Immature natural killer cell (primary cell): Measurements from ENCODE around the gene KLHL40. TPM values are rescaled to one million over a fixed set of nuclear protein-coding genes. Genes with fewer than 3 reads are reported as not detected.

Source experiments
- DNase-seq, 3 donors: peaks; one replicate each; pipeline ENCODE4 v3.0.0; 2022; ENCODE audit warnings: mixed read lengths in 1 of 3
- H3K27ac Mint-ChIP-seq, 6 donors: one replicate each; pipeline ENCODE4 v1.8.0; 2020; ENCODE audit warnings: mixed read lengths in 6 of 6, mild to moderate bottlenecking in 5 of 6, inconsistent platforms in 4 of 6, moderate library complexity in 3 of 6
- H3K27me3 Mint-ChIP-seq, 3 donors: one replicate each; pipeline ENCODE4 v1.8.0; 2020 to 2021; ENCODE audit warnings: low read depth in 3 of 3, mild to moderate bottlenecking in 3 of 3, mixed read lengths in 3 of 3, moderate library complexity in 3 of 3, inconsistent platforms in 1 of 3
- H3K36me3 Mint-ChIP-seq, 3 donors: one replicate each; pipeline ENCODE4 v1.8.0; 2020; ENCODE audit warnings: mixed read lengths in 3 of 3, inconsistent platforms in 2 of 3, mild to moderate bottlenecking in 2 of 3
- H3K4me1 Mint-ChIP-seq, 2 donors: one replicate each; pipeline ENCODE4 v1.8.0; 2020; ENCODE audit warnings: inconsistent platforms in 2 of 2, mild to moderate bottlenecking in 2 of 2, mixed read lengths in 2 of 2, moderate library complexity in 1 of 2
- H3K4me3 Mint-ChIP-seq, 5 donors: one replicate each; pipeline ENCODE4 v1.8.0; 2020; ENCODE audit warnings: mild to moderate bottlenecking in 5 of 5, mixed read lengths in 5 of 5, inconsistent platforms in 3 of 5, moderate library complexity in 3 of 5
- H3K9me3 Mint-ChIP-seq, 6 donors: one replicate each; pipeline ENCODE4 v1.8.0; 2020; ENCODE audit warnings: mild to moderate bottlenecking in 6 of 6, mixed read lengths in 6 of 6, inconsistent platforms in 4 of 6, moderate library complexity in 3 of 6
- polyA plus RNA-seq, 3 donors: library from polyadenylated mRNA; unstranded; fragments of 300-500 nt; fragmentation: Illumina TruSeq; gene quantifications; one replicate each; pipeline ENCODE4 v1.2.3, GENCODE V29; 2021

The KLHL40 gene
- polyA plus RNA-seq: not detected

DNA sequence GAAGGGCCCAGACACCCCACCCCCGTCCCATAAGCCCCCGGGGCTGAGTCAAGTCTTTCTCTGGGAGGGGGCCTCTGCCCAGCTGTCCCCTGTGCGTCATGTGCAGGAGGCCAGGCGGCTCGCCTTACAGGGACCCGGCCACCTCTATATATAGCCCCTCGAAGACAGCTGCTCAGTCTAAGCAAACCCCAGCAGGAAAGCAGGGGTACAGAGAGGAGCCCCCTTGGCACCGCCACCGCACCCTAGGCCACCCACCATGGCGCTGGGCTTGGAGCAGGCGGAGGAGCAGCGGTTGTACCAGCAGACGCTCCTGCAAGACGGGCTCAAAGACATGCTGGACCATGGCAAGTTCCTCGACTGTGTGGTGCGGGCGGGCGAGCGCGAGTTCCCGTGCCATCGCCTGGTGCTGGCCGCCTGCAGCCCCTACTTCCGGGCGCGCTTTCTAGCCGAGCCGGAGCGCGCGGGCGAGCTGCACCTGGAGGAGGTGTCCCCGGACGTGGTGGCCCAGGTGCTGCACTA lies at the start of gene KLHL40:
Gene KLHL40, plus strand, starts transcription at position 175 of the 519 bp plus-strand sequence. Its CDS starts 82 bp downstream, at position 257.
- H3K9me3 Mint-ChIP-seq: no peaks in the 10 kb centered on the region
- H3K27me3 Mint-ChIP-seq: peaks cover 7 to 10% (median 10%) of the 10 kb centered on the region in 3 donors
- no peaks in the 10 kb centered on the region for H3K4me1 Mint-ChIP-seq
- H3K4me3 Mint-ChIP-seq: no peak within 1 kb of the TSS
- no peaks in the 10 kb centered on the region for H3K36me3 Mint-ChIP-seq
- no peak for DNase-seq
- no peak within 1 kb of the TSS for H3K27ac Mint-ChIP-seq

DNA sequence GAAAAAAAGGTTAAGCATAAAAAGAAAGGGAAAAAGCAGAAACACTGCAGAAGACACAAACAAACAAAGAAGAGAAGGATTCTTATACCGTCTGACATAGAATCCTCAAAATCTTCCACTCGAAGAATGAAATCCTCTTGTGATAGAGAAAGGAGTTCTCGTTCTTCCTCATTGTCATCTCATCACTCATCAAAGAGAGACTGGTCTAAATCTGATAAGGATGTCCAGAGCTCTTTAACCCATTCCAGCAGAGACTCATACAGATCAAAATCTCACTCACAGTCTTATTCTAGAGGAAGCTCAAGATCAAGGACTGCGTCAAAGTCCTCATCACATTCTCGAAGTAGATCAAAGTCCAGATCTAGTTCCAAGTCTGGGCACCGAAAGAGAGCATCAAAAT lies 48.3 kb upstream of the KLHL40 start:
- no peak overlapping the region for H3K27ac Mint-ChIP-seq
- no peak for DNase-seq
- no peak overlapping the region for H3K4me3 Mint-ChIP-seq
- H3K36me3 Mint-ChIP-seq: peaks cover 10 to 32% (median 27%) of the 10 kb centered on the region in 3 donors
- no peaks in the 10 kb centered on the region for H3K9me3 Mint-ChIP-seq
- peaks cover 0 to 3% (median 0%) of the 10 kb centered on the region in 3 donors for H3K27me3 Mint-ChIP-seq
- peaks cover 1 to 9% of the 10 kb centered on the region in 2 donors for H3K4me1 Mint-ChIP-seq

- no peaks in the 10 kb centered on the region for H3K9me3 Mint-ChIP-seq
- no peak overlapping the region for H3K4me3 Mint-ChIP-seq
- H3K36me3 Mint-ChIP-seq: peaks cover 12 to 35% (median 29%) of the 10 kb centered on the region in 3 donors
- H3K4me1 Mint-ChIP-seq: peaks cover 5 to 9% of the 10 kb centered on the region in 2 donors
- H3K27ac Mint-ChIP-seq: no peak overlapping the region
- peak; percentile 35 to 44 (median 39) for DNase-seq
- H3K27me3 Mint-ChIP-seq: peaks cover 0 to 3% (median 0%) of the 10 kb centered on the region in 3 donors
These were observed 46.9 kb upstream of the KLHL40 start for GRCh38 chr3:42638339-42638842.

DNA sequence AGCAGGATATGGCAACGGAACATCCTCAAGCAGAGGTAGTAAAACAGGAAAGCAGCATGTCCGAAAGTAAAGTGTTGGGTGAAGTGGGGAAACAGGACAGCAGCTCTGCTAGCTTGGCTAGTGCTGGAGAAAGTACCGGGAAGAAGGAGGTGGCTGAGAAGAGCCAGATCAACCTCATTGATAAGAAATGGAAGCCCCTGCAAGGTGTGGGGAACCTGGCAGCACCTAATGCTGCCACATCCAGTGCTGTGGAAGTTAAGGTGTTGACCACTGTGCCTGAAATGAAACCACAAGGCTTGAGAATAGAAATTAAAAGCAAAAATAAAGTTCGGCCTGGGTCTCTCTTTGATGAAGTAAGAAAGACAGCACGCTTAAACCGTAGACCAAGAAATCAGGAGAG lies 46.1 kb upstream of the KLHL40 start:
- Mint-ChIP-seq H3K9me3 (no peaks in the 10 kb centered on the region), H3K27ac (no peak overlapping the region), H3K36me3 (peaks cover 17 to 32% (median 26%) of the 10 kb centered on the region in 3 donors), H3K4me1 (peaks cover 5 to 9% of the 10 kb centered on the region in 2 donors), H3K27me3 (peaks cover 0 to 3% (median 0%) of the 10 kb centered on the region in 3 donors), H3K4me3 (no peak overlapping the region)
- peak; percentile 23 to 46 (median 42) for DNase-seq

GRCh38 chr3:42640129-42640528 lies 45.2 kb upstream of the KLHL40 start:
- Mint-ChIP-seq H3K4me1 (peaks cover 5 to 9% of the 10 kb centered on the region in 2 donors), H3K36me3 (peaks cover 23 to 33% (median 30%) of the 10 kb centered on the region in 3 donors), H3K27ac (peak overlapping the region in 3 of 6 donors; percentile 8 to 82 (median 81)), H3K27me3 (peaks cover 0 to 3% (median 0%) of the 10 kb centered on the region in 3 donors), H3K9me3 (no peaks in the 10 kb centered on the region), H3K4me3 (no peak overlapping the region)
- DNase-seq: no peak

- peaks cover 0 to 3% (median 0%) of the 10 kb centered on the region in 3 donors for H3K27me3 Mint-ChIP-seq
- peaks cover 24 to 34% (median 32%) of the 10 kb centered on the region in 3 donors for H3K36me3 Mint-ChIP-seq
- H3K27ac Mint-ChIP-seq: peak overlapping the region in 5 of 6 donors; percentile 40 to 82 (median 78)
- peaks cover 5 to 9% of the 10 kb centered on the region in 2 donors for H3K4me1 Mint-ChIP-seq
- no peaks in the 10 kb centered on the region for H3K9me3 Mint-ChIP-seq
- no peak for DNase-seq
- H3K4me3 Mint-ChIP-seq: peak overlapping the region in 2 of 5 donors; percentile 22 to 28
These were observed 44.5 kb upstream of the KLHL40 start for GRCh38 chr3:42640771-42641370.

DNA sequence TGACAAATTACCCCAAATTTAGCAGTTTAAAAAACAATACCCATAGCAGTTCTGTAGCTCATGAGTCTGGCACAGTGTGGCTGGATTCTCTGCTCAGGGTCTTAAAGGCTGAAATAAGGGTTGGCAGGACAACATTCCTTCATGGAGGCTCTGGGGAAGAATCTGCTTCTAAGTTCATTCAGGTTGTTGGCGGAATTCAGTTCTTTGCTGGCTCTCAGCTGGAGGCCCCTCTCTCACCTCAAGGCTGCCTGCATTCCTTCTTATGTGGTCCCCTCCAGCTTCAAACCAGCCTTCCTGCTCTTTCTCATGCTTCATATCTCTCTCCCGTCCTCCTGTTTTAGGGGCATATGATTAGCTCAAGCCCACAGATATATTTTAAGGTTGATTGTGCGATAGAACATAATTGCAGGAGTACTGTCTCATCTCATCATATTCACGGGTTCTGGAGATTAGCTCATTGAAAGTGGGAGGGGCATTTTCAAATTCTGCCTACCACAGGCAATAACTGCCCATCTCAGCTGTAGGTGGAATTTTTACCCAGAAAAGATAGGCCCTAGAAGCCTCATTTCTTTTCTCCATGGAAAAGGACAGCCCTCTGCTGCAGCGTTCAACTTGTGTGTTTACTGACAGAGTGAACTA lies 37.4 kb upstream of the KLHL40 start:
- Mint-ChIP-seq H3K4me1 (peaks cover 10 to 14% of the 10 kb centered on the region in 2 donors), H3K27ac (peak overlapping the region in 3 of 6 donors; percentile 33 to 75 (median 50)), H3K36me3 (peaks cover 17 to 41% (median 23%) of the 10 kb centered on the region in 3 donors), H3K9me3 (no peaks in the 10 kb centered on the region), H3K4me3 (no peak overlapping the region), H3K27me3 (no peaks in the 10 kb centered on the region)
- DNase-seq: no peak

- peaks cover 17 to 23% of the 10 kb centered on the region in 2 donors for H3K4me1 Mint-ChIP-seq
These were observed 36.3 kb upstream of the KLHL40 start for GRCh38 chr3:42649006-42649405.

GRCh38 chr3:42649783-42650182 lies 35.6 kb upstream of the KLHL40 start:
- no peak overlapping the region for H3K4me3 Mint-ChIP-seq
- no peak for DNase-seq
- peaks cover 17 to 23% of the 10 kb centered on the region in 2 donors for H3K4me1 Mint-ChIP-seq
- H3K27ac Mint-ChIP-seq: peak overlapping the region in 3 of 6 donors; percentile 41 to 73 (median 44)
- no peaks in the 10 kb centered on the region for H3K9me3 Mint-ChIP-seq
- H3K36me3 Mint-ChIP-seq: peaks cover 5 to 26% (median 9%) of the 10 kb centered on the region in 3 donors
- H3K27me3 Mint-ChIP-seq: peaks cover 0 to 3% (median 0%) of the 10 kb centered on the region in 3 donors

More at GRCh38 chr3:42649006-42649405, 36.3 kb upstream of the KLHL40 start:
- DNase-seq: no peak
- Mint-ChIP-seq H3K36me3 (peaks cover 8 to 31% (median 13%) of the 10 kb centered on the region in 3 donors), H3K4me3 (no peak overlapping the region), H3K27me3 (peaks cover 0 to 3% (median 0%) of the 10 kb centered on the region in 3 donors), H3K9me3 (no peaks in the 10 kb centered on the region), H3K27ac (peak overlapping the region; percentile 24 to 73 (median 41))

DNA sequence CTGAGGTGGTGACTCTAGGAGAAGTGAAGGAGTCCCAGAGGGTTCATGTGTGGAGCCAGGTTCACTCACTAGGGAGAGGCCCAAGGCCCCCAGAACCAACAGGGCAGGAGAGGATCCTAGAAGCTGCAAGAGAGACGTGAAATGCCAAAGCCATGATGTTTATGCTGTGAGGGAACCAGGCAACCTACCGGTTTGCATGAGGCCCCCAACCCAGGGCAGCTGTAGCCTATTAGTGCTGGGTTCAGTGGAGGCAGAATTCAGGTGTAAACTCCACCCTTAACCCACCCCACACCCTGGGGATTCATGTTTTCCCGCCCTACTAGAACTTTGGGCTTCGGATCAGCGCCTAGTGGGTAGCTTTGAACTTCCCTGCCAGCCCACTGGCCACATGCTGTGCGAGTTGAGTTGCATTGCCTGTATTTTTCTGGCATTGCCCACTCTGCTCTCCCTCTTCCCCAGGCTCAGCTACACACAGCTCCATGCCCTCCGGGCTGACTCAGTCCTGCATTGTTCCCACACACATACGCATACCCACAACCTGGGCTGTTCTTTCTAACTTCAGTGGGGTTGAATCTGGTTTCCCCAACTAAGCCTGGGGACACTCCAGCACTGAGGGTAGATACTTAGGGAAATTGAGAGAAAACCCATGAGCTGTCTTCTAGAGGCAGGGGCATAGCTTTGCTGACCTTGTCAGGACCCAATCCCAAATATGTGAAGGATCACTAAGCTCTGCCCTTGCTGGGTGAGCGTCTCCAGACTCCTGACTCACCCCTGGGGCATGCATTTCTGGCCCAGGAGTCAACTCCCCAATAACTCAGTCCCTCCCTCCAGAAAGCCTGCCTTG lies 33.9 kb upstream of the KLHL40 start:
- Mint-ChIP-seq H3K27ac (peak overlapping the region in 2 of 6 donors; percentile 3 to 40), H3K4me3 (peak overlapping the region in 2 of 5 donors; percentile 1 to 9), H3K27me3 (peaks cover 0 to 3% (median 0%) of the 10 kb centered on the region in 3 donors), H3K9me3 (no peaks in the 10 kb centered on the region), H3K36me3 (peaks cover 0 to 15% (median 4%) of the 10 kb centered on the region in 3 donors), H3K4me1 (peaks cover 21 to 23% of the 10 kb centered on the region in 2 donors)
- no peak for DNase-seq

GRCh38 chr3:42652251-42652610 lies 33.1 kb upstream of the KLHL40 start:
- Mint-ChIP-seq H3K9me3 (no peaks in the 10 kb centered on the region), H3K27ac (peak overlapping the region in 2 of 6 donors; percentile 3 to 32), H3K4me3 (peak overlapping the region in 2 of 5 donors; percentile 1 to 9), H3K36me3 (peaks cover 0 to 9% (median 4%) of the 10 kb centered on the region in 3 donors), H3K4me1 (peaks cover 21 to 23% of the 10 kb centered on the region in 2 donors), H3K27me3 (peaks cover 0 to 3% (median 0%) of the 10 kb centered on the region in 3 donors)
- DNase-seq: no peak

GRCh38 chr3:42652611-42653302 lies 32.6 kb upstream of the KLHL40 start:
- H3K27ac Mint-ChIP-seq: no peak overlapping the region
- peaks cover 21 to 23% of the 10 kb centered on the region in 2 donors for H3K4me1 Mint-ChIP-seq
- no peak for DNase-seq
- H3K4me3 Mint-ChIP-seq: peak overlapping the region; percentile 71 to 86 (median 85)
- H3K9me3 Mint-ChIP-seq: no peaks in the 10 kb centered on the region
- H3K36me3 Mint-ChIP-seq: peaks cover 0 to 7% (median 3%) of the 10 kb centered on the region in 3 donors
- H3K27me3 Mint-ChIP-seq: peaks cover 0 to 3% (median 0%) of the 10 kb centered on the region in 3 donors

GRCh38 chr3:42653303-42653559 lies 32.1 kb upstream of the KLHL40 start:
- peaks cover 0 to 3% (median 0%) of the 10 kb centered on the region in 3 donors for H3K27me3 Mint-ChIP-seq
- H3K9me3 Mint-ChIP-seq: no peaks in the 10 kb centered on the region
- DNase-seq: no peak
- peaks cover 21 to 23% of the 10 kb centered on the region in 2 donors for H3K4me1 Mint-ChIP-seq
- peak overlapping the region in 1 of 6 donors; percentile 45 for H3K27ac Mint-ChIP-seq
- H3K4me3 Mint-ChIP-seq: peak overlapping the region; percentile 71 to 86 (median 85)
- H3K36me3 Mint-ChIP-seq: peaks cover 0 to 4% (median 0%) of the 10 kb centered on the region in 3 donors
